ENCODE data around the gene CHD9.
"Not testable (repeated sequence)": the region's sequence is repeated elsewhere in the genome, so short reads cannot be mapped to it uniquely, and the experiment has no call there.

CHD9 gene

GRCh38 chr16:53291757-53292392 lies 237.1 kb downstream of the CHD9 start:
- DNase-seq, result no peak

- no peak for DNase-seq
Measured at GRCh38 chr16:53297477-53297876, 242.7 kb downstream of the CHD9 start.

GRCh38 chr16:53304334-53304733 lies 249.5 kb downstream of the CHD9 start:
- no peak for DNase-seq

- DNase-seq, result no peak
Measured at GRCh38 chr16:53305743-53306142, 251.0 kb downstream of the CHD9 start.

GRCh38 chr16:53309457-53309856 lies 254.7 kb downstream of the CHD9 start:
- no peak for DNase-seq

GRCh38 chr16:53320992-53321391 lies 266.2 kb downstream of the CHD9 start:
- DNase-seq, result no peak

- DNase-seq, result no peak
Measured at GRCh38 chr16:53323924-53324323, 269.1 kb downstream of the CHD9 start.

- DNase-seq, result not testable (repeated sequence)
Measured at GRCh38 chr16:53330991-53331390, 276.2 kb downstream of the CHD9 start.

GRCh38 chr16:53334581-53334980 lies 279.8 kb downstream of the CHD9 start:
- DNase-seq, result no peak

- DNase-seq, result no peak
Measured at GRCh38 chr16:53337294-53337693, 282.5 kb downstream of the CHD9 start.

- no peak for DNase-seq
Measured at GRCh38 chr16:53341792-53342191, 287.0 kb downstream of the CHD9 start.

GRCh38 chr16:53355064-53355463 lies 300.3 kb downstream of the CHD9 start:
- DNase-seq, result no peak

GRCh38 chr16:53356478-53357207 lies 301.9 kb downstream of the CHD9 start:
- no peak for DNase-seq

GRCh38 chr16:53357208-53357586 lies 302.4 kb downstream of the CHD9 start:
- no peak for DNase-seq

GRCh38 chr16:53357955-53358354 lies 303.2 kb downstream of the CHD9 start:
- no peak for DNase-seq

- no peak for DNase-seq
Measured at GRCh38 chr16:53358884-53359283, 304.1 kb downstream of the CHD9 start.

- no peak for DNase-seq
Measured at GRCh38 chr16:53369921-53370320, 315.1 kb downstream of the CHD9 start.

- no peak for DNase-seq
Measured at GRCh38 chr16:53370827-53371226, 316.0 kb downstream of the CHD9 start.

GRCh38 chr16:53372992-53373871 lies 318.4 kb downstream of the CHD9 start:
- peak; percentile 87 for DNase-seq

- DNase-seq, result no peak
Measured at GRCh38 chr16:53374800-53375199, 320.0 kb downstream of the CHD9 start.

GRCh38 chr16:53378138-53378537 lies 323.3 kb downstream of the CHD9 start:
- no peak for DNase-seq

Measured in activated CD8-positive, alpha-beta memory T cell treated with anti-CD3 and anti-CD28 coated beads, Interleukin-2, amount 50 U/mL, for 48 hours (primary cell).